ENCODE results near the gene ZNF385D.

ZNF385D gene

DNA sequence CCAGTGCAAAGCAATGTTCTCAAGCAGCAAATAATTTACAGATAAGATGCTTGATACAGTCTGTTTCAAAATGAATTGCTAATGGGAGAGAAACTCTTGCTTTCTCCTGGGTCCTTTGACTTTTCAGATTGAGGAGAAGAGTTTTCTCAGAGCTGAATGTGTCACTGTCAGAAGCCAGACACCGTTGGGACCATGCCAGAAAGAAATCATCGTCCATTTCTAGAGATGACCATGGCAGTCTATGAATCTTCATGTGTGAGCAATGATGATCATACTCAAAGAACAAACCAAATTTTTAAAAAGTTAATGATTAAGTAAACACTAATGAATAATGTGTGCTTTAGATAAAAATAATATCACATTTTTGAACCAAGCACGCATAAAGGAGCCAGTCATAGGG is 77.6 kb downstream of the ZNF385D start:
- DNase-seq (ENCODE audit: low read depth): no peak

DNA sequence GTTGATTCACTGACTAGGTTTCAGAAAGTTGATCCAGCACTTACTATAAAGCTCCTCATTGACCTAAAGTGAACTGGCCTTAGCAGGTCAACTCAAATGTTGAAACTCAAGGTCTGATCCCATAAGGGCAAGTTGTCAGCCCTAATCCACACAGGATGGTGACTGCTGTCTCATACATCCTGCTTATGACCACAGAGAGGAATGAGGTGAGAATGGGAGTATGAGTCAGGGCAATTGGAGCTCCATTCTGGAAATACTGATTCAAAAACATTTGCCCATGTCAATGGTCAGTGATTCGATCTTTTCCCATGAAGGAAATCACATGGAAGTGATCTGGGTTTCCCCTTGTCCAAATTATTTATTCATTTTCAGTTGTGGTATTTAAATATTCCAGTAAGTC is 78.7 kb downstream of the ZNF385D start:
- DNase-seq (ENCODE audit: low read depth): peak; percentile 92

DNA sequence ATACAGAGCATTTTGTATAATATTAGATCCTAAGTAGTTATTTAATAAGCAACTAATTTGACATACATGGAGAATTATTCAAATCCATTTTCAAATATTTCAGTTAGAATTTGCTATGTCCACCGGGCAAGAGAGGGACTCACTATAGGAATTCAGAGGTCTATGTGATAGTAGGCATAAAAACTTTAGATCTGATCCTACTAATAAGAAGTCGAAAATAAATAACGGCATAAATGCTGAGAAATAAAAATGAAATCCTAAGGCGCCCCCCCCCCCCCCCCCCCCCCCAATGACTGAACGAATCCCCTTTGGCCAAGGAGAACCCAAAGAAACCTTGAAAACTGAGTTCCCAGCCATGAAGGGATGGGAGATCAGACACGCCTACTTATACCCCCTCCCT is 80.6 kb downstream of the ZNF385D start:
- no peak for DNase-seq (ENCODE audit: low read depth)

DNA sequence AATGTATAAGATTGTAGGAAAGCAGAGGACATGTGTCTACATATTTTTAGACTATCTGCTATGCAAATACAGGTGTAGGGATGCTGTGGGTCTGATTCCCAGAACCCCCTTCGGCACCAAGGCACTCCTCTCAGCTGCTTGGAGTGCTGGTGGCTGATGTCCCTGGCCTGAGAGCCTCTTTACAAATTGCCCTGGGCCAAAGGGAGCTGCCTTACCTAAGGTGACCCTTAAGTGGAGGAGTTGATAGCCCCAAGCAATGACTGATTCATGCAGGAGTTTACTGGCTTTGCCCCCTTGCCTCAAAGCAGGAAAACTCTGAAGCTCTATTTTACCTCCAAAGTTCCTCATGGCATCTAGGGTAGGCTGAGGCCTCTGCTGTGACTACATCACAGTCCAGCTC is 83.0 kb downstream of the ZNF385D start:
- no peak for DNase-seq (ENCODE audit: low read depth)

DNA sequence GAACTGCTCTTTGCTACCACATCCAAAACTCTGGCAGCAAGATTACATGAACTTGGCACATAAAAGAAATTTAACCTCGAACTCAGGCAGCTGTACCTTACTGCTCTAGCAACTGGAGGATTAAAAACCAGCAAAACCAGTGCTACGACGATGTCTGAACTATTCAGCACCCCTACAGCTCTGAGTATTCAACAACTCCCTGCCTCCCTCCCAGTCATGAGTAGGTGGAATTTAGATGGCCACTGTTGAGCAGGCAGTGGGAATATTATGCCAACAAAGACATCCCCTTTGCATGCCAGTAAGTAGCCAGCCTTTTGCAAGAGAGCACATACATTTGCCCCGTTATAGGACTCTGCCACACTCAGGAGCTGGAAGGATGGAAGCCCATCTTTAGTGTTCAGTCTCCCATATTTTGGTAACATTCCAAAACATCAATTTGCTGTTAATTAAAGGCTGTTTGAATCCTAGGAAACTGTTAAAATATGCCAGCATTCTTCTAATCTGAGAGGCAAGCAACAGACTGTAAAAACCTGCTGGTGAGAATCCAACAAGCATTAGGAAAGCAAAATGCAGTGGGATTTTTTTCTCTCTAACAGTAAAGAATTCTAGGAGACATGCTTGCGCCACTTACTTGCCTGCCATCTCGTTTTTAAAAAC is 85.4 kb downstream of the ZNF385D start:
- DNase-seq (ENCODE audit: low read depth): no peak

DNA sequence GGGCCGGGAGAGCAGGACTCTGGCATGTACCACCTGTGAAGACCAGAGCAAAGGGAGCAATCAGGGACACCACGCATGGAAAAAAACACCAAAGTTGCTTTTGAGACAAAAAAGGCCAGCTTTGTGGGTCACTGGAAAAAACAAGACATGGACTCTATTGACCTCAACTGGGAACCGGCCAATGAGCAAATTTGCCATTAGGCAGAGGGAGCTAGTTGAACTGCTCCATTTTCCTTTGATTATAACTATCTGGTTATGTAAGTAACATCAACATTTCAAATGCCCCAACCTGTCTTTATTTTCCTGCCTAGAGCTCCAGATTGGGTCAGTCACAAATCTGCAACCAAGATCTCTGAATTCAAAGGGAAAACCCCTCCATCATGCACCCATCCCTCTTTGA is 86.0 kb downstream of the ZNF385D start:
- DNase-seq (ENCODE audit: low read depth): no peak

DNA sequence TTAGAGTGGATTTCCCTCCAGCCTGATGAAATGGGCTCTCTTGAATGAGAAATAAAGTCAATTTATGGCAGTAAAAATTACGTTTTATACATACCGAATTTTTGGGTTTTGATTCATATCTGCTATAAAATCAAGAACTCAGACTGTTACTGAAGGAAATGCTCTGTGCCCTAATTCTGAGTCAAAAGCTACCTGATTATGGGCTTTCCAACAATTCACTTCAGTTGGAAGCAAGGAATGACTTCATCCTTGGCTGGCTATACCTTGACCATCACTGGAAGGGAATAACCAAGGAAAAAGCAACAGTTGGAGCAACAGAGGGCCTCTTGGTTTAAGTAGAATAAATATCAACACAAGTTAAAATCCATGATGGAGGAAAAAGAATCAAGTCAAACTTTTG is 88.6 kb downstream of the ZNF385D start:
- no peak for DNase-seq (ENCODE audit: low read depth)

DNA sequence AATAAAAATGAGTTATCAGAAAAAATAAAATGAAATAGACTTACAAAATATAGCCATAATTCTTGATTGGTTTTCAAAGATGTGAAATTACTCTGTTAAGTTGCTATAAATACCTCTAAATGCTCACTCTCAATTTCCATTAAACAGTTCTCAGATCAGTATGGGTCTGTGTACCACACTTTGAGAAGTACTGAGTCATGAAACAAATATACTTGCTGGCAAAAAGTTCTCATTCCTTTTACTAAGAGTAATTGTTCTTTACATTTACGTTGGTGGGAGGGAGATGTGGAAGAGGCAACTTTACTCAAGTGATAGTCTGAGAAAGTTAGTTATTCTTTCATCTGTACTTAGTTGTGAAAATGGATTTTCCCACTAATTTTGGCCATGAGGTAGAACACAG is 96.3 kb downstream of the ZNF385D start:
- peak; percentile 26 for DNase-seq (ENCODE audit: low read depth)

DNA sequence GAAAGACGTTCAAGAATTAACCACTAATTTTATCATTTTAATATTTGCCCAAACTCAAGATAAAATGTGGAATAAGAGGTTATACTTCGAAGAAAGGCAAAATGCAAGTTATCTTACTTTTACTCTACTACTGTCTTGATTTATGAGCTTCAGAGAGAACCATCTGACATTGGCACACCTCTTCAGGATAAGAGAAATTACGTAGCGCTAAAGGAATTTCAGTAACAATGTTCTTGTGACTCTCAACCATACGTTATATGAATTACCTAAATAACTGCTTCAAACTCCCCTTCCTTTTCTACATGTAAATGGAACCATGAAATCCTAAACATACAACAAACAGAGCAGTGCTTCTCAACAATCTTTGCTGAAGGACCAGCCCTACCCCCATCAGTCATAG is 96.8 kb downstream of the ZNF385D start:
- DNase-seq (ENCODE audit: low read depth): no peak

DNA sequence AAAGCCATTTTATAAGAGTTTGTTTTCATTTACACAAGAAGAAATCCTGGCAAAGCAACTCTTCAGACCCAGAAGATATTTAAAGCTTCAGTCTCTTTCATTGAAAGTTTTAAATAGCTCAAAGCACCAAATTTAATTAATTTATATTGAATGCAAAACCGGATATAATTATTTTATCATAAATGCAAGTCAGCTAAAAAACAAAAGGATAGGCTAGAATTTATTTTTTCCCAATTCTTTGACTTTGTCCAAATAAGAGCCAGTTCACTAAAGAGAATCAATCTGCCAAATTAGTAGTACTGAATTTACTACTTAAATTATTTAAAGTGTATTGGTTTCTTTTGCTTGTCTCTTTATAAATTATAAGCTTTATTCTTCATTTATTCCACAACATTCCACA is 101.5 kb downstream of the ZNF385D start:
- DNase-seq (ENCODE audit: low read depth): no peak

DNA sequence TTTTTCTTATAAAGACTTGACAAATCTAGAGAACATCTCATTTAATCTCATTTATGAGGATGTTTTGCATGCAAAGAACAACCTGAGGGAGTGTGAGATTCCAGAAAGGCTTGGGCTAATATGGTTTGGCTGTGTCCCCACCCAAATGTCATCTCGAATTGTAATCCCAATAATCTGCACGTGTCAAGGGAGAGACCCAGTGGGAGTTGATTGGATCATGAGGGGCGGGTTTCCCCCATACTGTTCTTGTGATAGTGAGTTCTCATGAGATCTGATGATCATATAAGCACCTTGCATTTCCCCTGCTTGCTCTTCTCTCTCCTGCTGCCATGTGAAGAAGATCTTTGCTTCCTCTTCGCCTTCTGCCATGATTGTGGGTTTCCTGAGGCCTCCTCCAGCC is 103.0 kb downstream of the ZNF385D start:
- DNase-seq (ENCODE audit: low read depth): no peak

DNA sequence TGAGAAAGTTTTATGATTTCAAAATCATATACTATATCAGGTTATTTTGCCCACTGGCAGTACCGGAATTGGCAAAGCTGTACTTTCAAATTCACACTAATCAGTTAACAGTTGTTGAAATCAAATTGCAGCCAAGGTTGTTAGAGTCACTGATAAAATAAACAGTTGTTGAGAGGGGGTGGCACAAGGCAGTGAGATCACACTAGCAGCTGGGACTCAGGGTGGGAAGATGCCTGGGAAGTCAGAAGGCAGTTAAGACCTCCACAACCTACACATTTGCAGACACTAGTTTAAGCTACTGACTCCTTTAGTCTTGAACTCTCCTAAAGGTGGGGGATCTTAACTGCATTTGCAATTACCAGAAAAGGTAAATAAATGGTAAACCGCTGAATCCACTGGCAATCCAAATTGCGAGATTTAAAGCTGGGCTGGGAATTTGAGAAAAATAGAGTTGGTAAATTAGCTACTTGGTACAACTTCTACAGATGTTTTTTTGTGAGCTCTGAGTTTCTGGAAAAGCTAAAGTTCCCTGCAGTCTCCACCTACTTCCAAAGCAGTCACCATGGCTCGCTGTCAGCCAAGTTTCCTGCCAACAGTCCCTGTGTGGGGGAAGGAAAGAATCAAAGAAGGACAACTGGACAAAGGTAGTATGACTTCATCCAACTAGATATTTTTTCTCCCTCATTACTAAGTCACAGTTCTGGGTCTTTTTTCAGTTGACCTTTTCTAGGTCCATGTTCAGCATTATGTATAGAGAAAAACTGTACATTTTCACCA is 105.7 kb downstream of the ZNF385D start:
- peak; percentile 20 for DNase-seq (ENCODE audit: low read depth)

DNA sequence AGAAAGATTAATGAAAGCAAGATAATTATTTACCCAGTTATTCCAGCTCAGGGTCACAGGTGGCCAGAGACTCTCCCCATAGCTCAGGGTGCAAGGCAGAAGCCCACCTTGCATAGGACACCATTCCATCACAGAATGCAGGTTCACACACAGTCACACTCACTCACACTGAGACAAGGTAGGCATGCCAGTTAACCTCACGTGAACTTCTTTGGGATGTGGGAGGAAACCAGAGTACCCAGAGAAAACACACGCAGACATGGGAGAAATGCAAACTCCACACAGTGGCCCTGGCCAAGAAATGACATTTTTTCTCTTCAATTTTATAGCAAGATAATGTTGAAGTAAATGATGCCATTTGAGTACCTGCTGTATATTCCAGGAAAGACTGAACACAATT is 106.7 kb downstream of the ZNF385D start:
- no peak for DNase-seq (ENCODE audit: low read depth)

DNA sequence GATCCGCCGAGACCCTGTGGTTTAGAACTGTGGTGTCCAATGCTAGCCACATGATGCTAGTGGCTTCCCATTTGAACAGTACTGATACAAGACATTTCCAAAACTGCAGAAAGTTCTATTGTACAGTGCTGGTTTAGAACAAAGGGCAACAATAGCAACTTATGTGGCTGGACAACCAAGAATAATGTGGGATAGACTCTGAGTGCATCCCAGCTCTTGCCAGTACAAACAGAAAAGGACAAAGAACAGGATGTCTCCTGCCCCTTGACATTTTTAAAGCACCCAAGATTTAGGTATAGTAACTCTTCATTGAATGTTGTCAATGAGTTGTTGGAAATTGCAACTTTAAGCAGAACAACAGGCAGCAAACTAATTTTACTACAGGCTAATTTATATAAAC is 107.3 kb downstream of the ZNF385D start:
- no peak for DNase-seq (ENCODE audit: low read depth)

DNA sequence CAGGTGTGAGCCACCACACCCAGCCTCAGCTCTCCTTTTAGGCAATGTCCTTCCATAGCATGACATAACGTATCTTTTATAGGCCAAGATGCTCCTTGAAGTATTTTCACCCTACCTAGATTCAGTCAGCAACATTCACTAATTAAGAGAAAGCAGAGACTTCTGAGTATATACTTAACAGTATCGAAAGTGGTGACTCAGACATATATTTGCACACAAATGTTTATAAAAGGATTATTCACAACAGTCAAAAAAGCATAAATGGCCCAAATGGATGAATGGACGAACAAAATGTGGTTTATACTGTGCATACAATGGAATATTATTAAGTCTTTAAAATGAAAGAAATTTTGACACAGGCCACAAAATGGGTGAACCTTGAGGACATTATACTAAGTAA is 108.6 kb downstream of the ZNF385D start:
- DNase-seq (ENCODE audit: low read depth): no peak

DNA sequence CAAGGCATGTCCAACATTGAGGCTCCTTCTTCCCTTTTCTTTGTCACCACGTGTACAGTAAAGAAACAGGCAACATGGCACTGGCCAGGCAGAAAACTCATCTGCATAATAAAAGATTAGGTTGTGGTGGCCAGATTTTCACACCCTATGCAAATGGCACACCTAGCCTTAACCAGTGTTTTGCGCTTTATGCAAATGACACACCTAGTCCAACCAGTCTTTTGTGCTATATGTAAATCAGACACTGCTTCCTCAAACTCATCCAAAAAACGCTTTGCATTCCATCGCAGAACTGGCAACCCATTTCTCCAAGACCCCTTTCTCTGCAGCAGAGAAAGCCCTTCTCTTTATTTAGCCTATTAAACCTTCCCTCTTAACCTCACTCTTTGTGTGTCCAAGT is 109.1 kb downstream of the ZNF385D start:
- DNase-seq (ENCODE audit: low read depth): no peak

DNA sequence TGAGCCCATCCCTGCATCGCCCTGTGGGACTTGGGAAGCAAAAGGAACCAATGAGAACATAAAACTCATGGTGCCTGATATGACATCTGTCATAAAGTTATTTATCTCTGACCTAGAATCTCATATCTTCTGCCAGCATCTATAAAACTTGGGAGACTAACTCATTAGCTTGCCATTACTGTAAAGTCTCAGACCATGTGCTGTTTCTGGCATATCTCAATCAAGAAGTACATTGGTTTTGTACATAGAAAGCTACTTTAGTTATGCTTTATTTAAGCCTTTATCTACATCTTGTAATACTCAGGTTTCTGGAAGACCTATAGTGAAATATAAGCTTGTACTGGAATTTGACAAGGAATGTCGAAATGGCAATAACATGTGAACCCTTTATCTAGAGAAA is 112.5 kb downstream of the ZNF385D start:
- no peak for DNase-seq (ENCODE audit: low read depth)

DNA sequence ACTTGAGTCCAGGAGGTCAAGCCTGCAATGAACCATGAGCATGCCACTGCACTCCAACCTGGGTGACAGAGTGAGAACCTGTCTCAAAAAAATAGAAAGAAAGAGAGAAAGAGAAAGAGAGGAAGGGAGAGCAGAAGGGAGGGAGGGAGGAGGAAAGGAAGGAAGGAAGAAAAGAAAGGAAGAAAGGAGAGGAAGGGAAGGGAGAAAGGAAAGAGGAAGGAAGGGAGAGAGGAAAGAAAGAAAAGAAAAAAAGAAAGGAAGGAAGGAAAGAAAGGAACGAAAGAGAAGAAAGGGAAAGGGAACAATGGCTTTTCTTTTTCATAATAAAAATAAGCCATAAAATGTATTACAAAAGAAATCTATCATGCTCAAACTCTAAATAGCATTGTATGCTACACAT is 116.9 kb downstream of the ZNF385D start:
- DNase-seq (ENCODE audit: low read depth): no peak

DNA sequence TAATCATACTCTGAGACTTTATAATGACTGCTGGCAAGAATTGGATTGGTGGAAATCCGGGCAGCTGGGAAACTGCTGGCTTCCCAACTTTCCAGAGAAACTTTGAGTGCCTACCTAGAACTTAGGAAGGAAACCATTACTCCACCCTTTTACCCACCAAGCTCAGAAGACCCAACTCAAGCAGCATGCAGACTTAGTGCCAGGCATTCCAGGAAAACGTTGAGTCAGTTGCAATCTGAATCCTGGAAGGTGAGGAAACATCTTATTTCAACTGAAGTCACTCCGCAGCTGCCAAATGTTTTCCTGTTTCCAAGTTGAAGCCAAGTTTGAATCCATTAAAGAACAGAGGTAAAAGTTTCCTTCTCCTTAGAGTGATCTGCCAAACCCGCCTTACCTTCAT is 126.5 kb downstream of the ZNF385D start:
- no peak for DNase-seq (ENCODE audit: low read depth)

DNA sequence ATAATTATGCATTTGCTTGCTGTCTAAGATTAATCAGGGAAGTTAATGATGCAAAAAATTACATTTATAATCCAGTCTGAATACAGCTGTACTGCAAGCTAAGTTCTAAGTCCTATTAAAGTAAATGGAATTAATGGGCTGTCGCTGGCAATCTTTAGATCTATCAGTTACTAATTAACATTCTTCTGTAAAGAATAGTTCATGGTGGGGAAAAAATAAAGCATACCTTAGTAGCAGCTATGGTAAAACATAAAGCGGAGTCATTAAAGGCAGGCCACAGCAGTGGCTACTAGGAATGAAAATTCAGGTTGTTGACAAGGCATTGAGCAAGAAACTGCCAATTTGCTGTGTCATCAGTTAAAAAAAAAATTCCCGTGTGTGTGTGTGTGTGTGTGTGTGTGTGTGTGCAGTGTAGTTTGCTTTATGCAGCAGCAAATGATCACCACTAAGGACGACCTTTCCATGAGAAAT is 129.8 kb downstream of the ZNF385D start:
- peak; percentile 30 for DNase-seq (ENCODE audit: low read depth)

DNA sequence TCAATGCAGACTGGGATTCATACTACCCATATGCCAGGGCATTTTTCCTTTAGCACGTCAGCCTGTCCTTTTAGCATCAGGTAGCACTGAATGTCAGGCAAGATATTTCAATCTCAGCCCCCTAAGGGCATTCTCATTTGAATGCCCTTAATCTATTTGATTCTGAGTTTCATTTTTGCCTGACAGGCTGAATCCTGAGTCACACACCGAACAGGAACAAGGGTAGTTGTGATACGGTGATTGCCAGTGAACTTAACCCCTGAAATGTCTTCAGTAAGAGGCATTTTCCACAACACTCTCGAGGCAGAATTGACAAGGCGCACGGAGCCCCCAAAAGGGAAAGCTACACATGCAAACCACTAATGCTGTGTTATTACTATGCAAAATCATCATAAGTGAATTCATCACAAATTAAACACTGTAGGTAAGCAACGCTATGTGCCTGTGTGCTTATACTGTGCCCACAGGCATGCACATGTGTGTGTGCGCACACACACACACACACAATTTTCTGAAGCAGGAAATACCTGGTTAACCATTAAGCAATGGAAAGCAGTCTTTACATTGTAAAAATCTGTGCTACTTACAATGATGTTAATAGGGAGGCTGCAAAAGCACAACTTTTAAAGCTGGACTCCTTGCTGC is 130.4 kb downstream of the ZNF385D start:
- DNase-seq (ENCODE audit: low read depth): no peak

DNA sequence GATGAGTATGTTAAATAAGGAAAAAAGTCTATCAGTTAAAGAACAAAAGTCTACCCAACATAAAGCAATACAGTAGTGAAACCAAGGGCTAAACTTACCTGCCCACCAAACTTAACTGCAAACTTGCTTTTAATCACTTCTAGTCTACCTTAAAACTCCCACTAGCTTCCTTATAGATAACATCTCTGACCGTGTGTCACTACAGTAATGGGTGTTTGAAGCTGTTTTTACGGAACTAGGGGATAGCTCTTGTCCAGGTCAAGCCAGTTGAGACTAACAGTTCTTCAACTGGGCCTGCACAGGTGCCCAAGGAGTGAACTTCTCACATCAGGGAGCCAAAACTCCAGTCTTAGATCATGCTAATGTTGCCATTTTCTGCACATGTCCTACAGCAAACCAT is 132.3 kb downstream of the ZNF385D start:
- DNase-seq (ENCODE audit: low read depth): no peak

DNA sequence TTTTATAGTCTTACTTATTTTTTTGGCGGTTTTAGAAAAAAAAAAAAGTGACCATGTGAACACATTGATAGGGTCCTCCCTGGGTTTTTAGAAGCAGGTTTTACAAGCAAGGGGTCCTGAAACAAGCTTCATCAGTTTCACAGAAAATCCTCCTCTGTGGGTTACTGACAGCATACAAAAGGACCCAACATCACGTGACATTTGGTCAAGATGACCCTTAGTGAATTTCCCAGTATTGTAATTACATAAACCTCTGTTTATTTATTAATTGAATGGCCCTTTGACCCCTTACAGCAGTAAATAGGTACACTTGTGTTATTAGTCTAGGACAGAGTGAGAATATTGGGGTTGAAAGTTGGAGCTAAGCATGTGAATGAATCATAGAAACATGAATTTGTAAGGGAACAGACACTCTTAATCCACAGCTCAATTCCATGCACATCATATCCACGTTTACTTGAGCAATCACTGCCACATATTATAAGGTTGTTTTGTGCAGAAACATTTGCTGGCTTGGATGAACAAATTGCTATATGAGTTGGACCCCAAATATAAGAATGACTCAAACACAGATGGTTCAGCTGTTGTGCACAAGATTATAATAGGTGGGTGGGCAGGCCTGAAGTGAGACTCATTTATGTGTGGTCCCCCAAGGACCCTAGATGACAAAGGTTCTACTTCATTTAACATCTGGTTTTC is 137.5 kb downstream of the ZNF385D start:
- DNase-seq (ENCODE audit: low read depth): no peak

Data from GM04503 (cell line).